HCT116 (cell line): ENCODE data around the gene IAH1.

Experiments used
- CTCF ChIP-seq, 3 experiments: fragments of 200-600 bp in 1 of 3; sonication (generic) in 1 of 3; IDR thresholded peaks in 2 of 3; conservative IDR thresholded peaks in 1 of 3; 2 replicates each; pipeline ENCODE4 v1.5.1; 2012 to 2017; ENCODE audit warnings: low read depth in 2 of 3, low read length in 2 of 3, antibody characterized with exemption in 1 of 3, borderline replicate concordance in 1 of 3, control low read depth in 1 of 3, mild to moderate bottlenecking in 1 of 3, mixed read lengths in 1 of 3, mixed run types in 1 of 3, moderate library complexity in 1 of 3; ENCODE audit not compliant: insufficient read depth in 1 of 3
- EZH2 ChIP-seq: fragments of 200-600 bp; sonication (generic); IDR thresholded peaks from 2 replicates; pipeline ENCODE4 v1.6.1; 2017; ENCODE audit warnings: antibody characterized with exemption, mixed run types

GRCh38 chr2:9483107-9483506, 8.8 kb downstream of the IAH1 start:
- TF ChIP-seq EZH2 (no peak), CTCF (IDR thresholded peaks at IDR 0.05 in 2 of 3, conservative IDR thresholded peaks at IDR 0.05 in 1 of 3; ENCODE audit: borderline replicate concordance in 1 of 3, insufficient read depth in 1 of 3, low read depth in 2 of 3, low read length in 2 of 3) (no peak)
